HL-60 (cell line): ENCODE data around the gene MAPKAPK2.

ENCODE experiments used
- DNase-seq, 2 experiments: peaks; one replicate each; pipeline ENCODE4 v3.0.0-alpha.2; 2010 to 2020; ENCODE audit warnings: low read depth in 1 of 2, low spot score in 1 of 2
- H3K27ac ChIP-seq: fragments of 250-450 bp; sonication (Bioruptor Pico); replicated peaks from 2 replicates; pipeline ENCODE4 v1.5.1; 2020; ENCODE audit warnings: mild to moderate bottlenecking, moderate library complexity
- H3K27me3 ChIP-seq: fragments of 250-450 bp; sonication (Bioruptor Pico); 2 replicates; pipeline ENCODE4 v1.5.1; 2021; ENCODE audit warnings: mild to moderate bottlenecking, moderate library complexity; ENCODE audit not compliant: insufficient read depth, poor library complexity, severe bottlenecking
- H3K4me3 ChIP-seq: replicated peaks from 2 replicates; pipeline ENCODE4 v1.5.1; 2011; ENCODE audit warnings: mild to moderate bottlenecking, control low read depth, low read length; ENCODE audit not compliant: insufficient read depth
- CTCF ChIP-seq: IDR thresholded peaks from one replicate; pipeline ENCODE4 v1.5.1; 2011; ENCODE audit warnings: low read length, control low read depth, inconsistent platforms; ENCODE audit not compliant: insufficient read depth
- GABPA ChIP-seq: IDR thresholded peaks from 2 replicates; pipeline ENCODE4 v1.6.1; 2012; ENCODE audit warnings: low read depth
- POLR2AphosphoS5 ChIP-seq: IDR thresholded peaks from 2 replicates; pipeline ENCODE4 v1.6.1; 2012; ENCODE audit warnings: low read depth
- REST ChIP-seq: IDR thresholded peaks from 2 replicates; pipeline ENCODE4 v1.6.1; 2012; ENCODE audit warnings: low read depth; ENCODE audit not compliant: insufficient replicate concordance
- SPI1 ChIP-seq: IDR thresholded peaks from 2 replicates; pipeline ENCODE4 v1.6.1; 2012; ENCODE audit warnings: low read depth, mild to moderate bottlenecking, borderline replicate concordance

The MAPKAPK2 gene

GRCh38 chr1:206646504-206646903 is 38.2 kb upstream of the MAPKAPK2 start:
- H3K4me3 ChIP-seq, result no peak overlapping the region
- DNase-seq, result no peak

GRCh38 chr1:206647224-206647623 is 37.5 kb upstream of the MAPKAPK2 start:
- H3K27ac ChIP-seq, result no peak overlapping the region
- DNase-seq, result no peak
- TF ChIP-seq SPI1 (no peak), GABPA (no peak), CTCF (no peak), POLR2AphosphoS5 (no peak), REST (no peak)
- no peak overlapping the region for H3K4me3 ChIP-seq
- no peaks in the 10 kb centered on the region for H3K27me3 ChIP-seq

More at GRCh38 chr1:206646504-206646903, 38.2 kb upstream of the MAPKAPK2 start:
- no peaks in the 10 kb centered on the region for H3K27me3 ChIP-seq
- TF ChIP-seq SPI1 (no peak), GABPA (no peak), CTCF (no peak), POLR2AphosphoS5 (no peak), REST (no peak)
- H3K27ac ChIP-seq, result no peak overlapping the region

- no peak overlapping the region for H3K4me3 ChIP-seq
- DNase-seq, result no peak
- H3K27me3 ChIP-seq, result no peaks in the 10 kb centered on the region
- TF ChIP-seq REST (no peak), CTCF (no peak), POLR2AphosphoS5 (no peak), GABPA (no peak), SPI1 (no peak)
- no peak overlapping the region for H3K27ac ChIP-seq
Observed at GRCh38 chr1:206649261-206649921, 35.3 kb upstream of the MAPKAPK2 start.
